ENCODE measurements around the gene TRAPPC3.

The TRAPPC3 gene

GRCh38 chr1:36160949-36161485, 11.7 kb upstream of the TRAPPC3 start (continued):
- TF ChIP-seq, protein P1, sequence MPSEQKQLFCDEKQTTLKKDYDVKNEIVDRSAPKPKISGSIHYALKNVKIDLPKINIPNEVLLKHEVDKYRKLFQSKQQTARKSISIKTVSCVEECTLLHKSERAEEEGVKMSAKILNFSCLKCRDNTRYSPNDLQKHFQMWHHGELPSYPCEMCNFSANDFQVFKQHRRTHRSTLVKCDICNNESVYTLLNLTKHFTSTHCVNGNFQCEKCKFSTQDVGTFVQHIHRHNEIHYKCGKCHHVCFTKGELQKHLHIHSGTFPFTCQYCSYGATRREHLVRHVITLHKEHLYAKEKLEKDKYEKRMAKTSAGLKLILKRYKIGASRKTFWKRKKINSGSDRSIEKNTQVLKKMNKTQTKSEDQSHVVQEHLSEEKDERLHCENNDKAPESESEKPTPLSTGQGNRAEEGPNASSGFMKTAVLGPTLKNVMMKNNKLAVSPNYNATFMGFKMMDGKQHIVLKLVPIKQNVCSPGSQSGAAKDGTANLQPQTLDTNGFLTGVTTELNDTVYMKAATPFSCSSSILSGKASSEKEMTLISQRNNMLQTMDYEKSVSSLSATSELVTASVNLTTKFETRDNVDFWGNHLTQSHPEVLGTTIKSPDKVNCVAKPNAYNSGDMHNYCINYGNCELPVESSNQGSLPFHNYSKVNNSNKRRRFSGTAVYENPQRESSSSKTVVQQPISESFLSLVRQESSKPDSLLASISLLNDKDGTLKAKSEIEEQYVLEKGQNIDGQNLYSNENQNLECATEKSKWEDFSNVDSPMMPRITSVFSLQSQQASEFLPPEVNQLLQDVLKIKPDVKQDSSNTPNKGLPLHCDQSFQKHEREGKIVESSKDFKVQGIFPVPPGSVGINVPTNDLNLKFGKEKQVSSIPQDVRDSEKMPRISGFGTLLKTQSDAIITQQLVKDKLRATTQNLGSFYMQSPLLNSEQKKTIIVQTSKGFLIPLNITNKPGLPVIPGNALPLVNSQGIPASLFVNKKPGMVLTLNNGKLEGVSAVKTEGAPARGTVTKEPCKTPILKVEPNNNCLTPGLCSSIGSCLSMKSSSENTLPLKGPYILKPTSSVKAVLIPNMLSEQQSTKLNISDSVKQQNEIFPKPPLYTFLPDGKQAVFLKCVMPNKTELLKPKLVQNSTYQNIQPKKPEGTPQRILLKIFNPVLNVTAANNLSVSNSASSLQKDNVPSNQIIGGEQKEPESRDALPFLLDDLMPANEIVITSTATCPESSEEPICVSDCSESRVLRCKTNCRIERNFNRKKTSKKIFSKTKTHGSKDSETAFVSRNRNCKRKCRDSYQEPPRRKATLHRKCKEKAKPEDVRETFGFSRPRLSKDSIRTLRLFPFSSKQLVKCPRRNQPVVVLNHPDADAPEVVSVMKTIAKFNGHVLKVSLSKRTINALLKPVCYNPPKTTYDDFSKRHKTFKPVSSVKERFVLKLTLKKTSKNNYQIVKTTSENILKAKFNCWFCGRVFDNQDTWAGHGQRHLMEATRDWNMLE (tag by site-specific recombination; conservative IDR thresholded peaks at IDR 0.05; ENCODE audit: low read depth), result peak; percentile 69
- peak; percentile 60 for TF ChIP-seq YY2 (tag by site-specific recombination; IDR thresholded peaks at IDR 0.05)
- TF ChIP-seq ZNF114 (tag by site-specific recombination; IDR thresholded peaks at IDR 0.05), result no peak
- TF ChIP-seq GLI2 (tag by site-specific recombination; IDR thresholded peaks at IDR 0.05; ENCODE audit: borderline replicate concordance, low read depth), result no peak
- peak; percentile 72 for TF ChIP-seq ZNF366 (tag by site-specific recombination; conservative IDR thresholded peaks at IDR 0.05)
- 0 out of 2 replicates have a peak, but pooled peaks have one; percentile 48 for TF ChIP-seq ZNF2 (tag by site-specific recombination; IDR thresholded peaks at IDR 0.05)
- TF ChIP-seq HOXA7 (CRISPR knock-in tag; IDR thresholded peaks at IDR 0.05; ENCODE audit: borderline replicate concordance), result no peak
- no peak for TF ChIP-seq SCRT1 (tag by site-specific recombination; IDR thresholded peaks at IDR 0.05; ENCODE audit: borderline replicate concordance)
- TF ChIP-seq ZBTB8A (tag by site-specific recombination; IDR thresholded peaks at IDR 0.05), result peak; percentile 92
- 0 out of 2 replicates have a peak, but pooled peaks have one; percentile 65 for TF ChIP-seq TRIM28 (IDR thresholded peaks at IDR 0.05; ENCODE audit: borderline replicate concordance, low read length)
- TF ChIP-seq ELK4 (IDR thresholded peaks at IDR 0.05; ENCODE audit: borderline replicate concordance, low read depth, low read length), result no peak
- TF ChIP-seq, protein P2, sequence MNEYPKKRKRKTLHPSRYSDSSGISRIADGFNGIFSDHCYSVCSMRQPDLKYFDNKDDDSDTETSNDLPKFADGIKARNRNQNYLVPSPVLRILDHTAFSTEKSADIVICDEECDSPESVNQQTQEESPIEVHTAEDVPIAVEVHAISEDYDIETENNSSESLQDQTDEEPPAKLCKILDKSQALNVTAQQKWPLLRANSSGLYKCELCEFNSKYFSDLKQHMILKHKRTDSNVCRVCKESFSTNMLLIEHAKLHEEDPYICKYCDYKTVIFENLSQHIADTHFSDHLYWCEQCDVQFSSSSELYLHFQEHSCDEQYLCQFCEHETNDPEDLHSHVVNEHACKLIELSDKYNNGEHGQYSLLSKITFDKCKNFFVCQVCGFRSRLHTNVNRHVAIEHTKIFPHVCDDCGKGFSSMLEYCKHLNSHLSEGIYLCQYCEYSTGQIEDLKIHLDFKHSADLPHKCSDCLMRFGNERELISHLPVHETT (tag by site-specific recombination; IDR thresholded peaks at IDR 0.05), result 0 out of 2 replicates have a peak, but pooled peaks have one; percentile 36
- TF ChIP-seq TCF7L2 (IDR thresholded peaks at IDR 0.05; ENCODE audit: borderline replicate concordance, low read depth, low read length), result no peak
- TF ChIP-seq ZNF707 (tag by site-specific recombination; IDR thresholded peaks at IDR 0.05), result no peak
- TF ChIP-seq, protein P3, sequence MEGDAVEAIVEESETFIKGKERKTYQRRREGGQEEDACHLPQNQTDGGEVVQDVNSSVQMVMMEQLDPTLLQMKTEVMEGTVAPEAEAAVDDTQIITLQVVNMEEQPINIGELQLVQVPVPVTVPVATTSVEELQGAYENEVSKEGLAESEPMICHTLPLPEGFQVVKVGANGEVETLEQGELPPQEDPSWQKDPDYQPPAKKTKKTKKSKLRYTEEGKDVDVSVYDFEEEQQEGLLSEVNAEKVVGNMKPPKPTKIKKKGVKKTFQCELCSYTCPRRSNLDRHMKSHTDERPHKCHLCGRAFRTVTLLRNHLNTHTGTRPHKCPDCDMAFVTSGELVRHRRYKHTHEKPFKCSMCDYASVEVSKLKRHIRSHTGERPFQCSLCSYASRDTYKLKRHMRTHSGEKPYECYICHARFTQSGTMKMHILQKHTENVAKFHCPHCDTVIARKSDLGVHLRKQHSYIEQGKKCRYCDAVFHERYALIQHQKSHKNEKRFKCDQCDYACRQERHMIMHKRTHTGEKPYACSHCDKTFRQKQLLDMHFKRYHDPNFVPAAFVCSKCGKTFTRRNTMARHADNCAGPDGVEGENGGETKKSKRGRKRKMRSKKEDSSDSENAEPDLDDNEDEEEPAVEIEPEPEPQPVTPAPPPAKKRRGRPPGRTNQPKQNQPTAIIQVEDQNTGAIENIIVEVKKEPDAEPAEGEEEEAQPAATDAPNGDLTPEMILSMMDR (tag by site-specific recombination; IDR thresholded peaks at IDR 0.05), result peak; percentile 95
- TF ChIP-seq ZNF664 (tag by site-specific recombination; IDR thresholded peaks at IDR 0.05), result no peak
- 0 out of 2 replicates have a peak, but pooled peaks have one; percentile 67 for TF ChIP-seq ZNF24 (tag by site-specific recombination; IDR thresholded peaks at IDR 0.05)
- no peak for TF ChIP-seq ZNF416 (tag by site-specific recombination; IDR thresholded peaks at IDR 0.05)
- TF ChIP-seq OSR2 (tag by site-specific recombination; IDR thresholded peaks at IDR 0.05), result peak; percentile 32; the same call in 1 of the 2 replicates
- TF ChIP-seq, protein P4, sequence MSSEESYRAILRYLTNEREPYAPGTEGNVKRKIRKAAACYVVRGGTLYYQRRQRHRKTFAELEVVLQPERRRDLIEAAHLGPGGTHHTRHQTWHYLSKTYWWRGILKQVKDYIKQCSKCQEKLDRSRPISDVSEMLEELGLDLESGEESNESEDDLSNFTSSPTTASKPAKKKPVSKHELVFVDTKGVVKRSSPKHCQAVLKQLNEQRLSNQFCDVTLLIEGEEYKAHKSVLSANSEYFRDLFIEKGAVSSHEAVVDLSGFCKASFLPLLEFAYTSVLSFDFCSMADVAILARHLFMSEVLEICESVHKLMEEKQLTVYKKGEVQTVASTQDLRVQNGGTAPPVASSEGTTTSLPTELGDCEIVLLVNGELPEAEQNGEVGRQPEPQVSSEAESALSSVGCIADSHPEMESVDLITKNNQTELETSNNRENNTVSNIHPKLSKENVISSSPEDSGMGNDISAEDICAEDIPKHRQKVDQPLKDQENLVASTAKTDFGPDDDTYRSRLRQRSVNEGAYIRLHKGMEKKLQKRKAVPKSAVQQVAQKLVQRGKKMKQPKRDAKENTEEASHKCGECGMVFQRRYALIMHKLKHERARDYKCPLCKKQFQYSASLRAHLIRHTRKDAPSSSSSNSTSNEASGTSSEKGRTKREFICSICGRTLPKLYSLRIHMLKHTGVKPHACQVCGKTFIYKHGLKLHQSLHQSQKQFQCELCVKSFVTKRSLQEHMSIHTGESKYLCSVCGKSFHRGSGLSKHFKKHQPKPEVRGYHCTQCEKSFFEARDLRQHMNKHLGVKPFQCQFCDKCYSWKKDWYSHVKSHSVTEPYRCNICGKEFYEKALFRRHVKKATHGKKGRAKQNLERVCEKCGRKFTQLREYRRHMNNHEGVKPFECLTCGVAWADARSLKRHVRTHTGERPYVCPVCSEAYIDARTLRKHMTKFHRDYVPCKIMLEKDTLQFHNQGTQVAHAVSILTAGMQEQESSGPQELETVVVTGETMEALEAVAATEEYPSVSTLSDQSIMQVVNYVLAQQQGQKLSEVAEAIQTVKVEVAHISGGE (tag by site-specific recombination; conservative IDR thresholded peaks at IDR 0.05; ENCODE audit: low read depth), result peak; percentile 88
- TF ChIP-seq ZNF362 (tag by site-specific recombination; IDR thresholded peaks at IDR 0.05), result no peak
- no peak for TF ChIP-seq MZF1 (tag by site-specific recombination; IDR thresholded peaks at IDR 0.05; ENCODE audit: borderline replicate concordance)
- TF ChIP-seq ZNF521 (tag by site-specific recombination; IDR thresholded peaks at IDR 0.05), result no peak
- TF ChIP-seq SP3 (tag by site-specific recombination; IDR thresholded peaks at IDR 0.05), result 0 out of 2 replicates have a peak, but pooled peaks have one; percentile 30
- TF ChIP-seq KLF8 (tag by site-specific recombination; IDR thresholded peaks at IDR 0.05), result no peak
- TF ChIP-seq ZNF544 (tag by site-specific recombination; IDR thresholded peaks at IDR 0.05), result no peak
- peak; percentile 70 for TF ChIP-seq ZNF629 (tag by site-specific recombination; IDR thresholded peaks at IDR 0.05)
